H9 (cell line): ENCODE results near the gene DTD1. TPM values are rescaled to one million over a fixed set of nuclear protein-coding genes. Genes with fewer than 3 reads are reported as not detected.

Experiments
- DNase-seq: peaks from one replicate; pipeline ENCODE4 v3.0.0-alpha.2; 2017
- H2AFZ ChIP-seq: one replicate; pipeline ENCODE4 v1.6.1; 2013; ENCODE audit warnings: mild to moderate bottlenecking, low read length, control low read depth, moderate library complexity
- H2AK5ac ChIP-seq: 2 replicates; pipeline ENCODE4 v1.6.1; 2013; ENCODE audit warnings: low read length, control low read depth, mixed read lengths; ENCODE audit not compliant: insufficient read length
- H2BK120ac ChIP-seq: one replicate; pipeline ENCODE4 v1.6.1; 2013; ENCODE audit warnings: low read depth, mild to moderate bottlenecking, low read length, control low read depth, inconsistent platforms; ENCODE audit not compliant: poor library complexity, severe bottlenecking
- H2BK12ac ChIP-seq: 2 replicates; pipeline ENCODE4 v1.6.1; 2013; ENCODE audit warnings: low read length, control low read depth, mixed read lengths, low read depth; ENCODE audit not compliant: insufficient read length
- H2BK15ac ChIP-seq: 2 replicates; pipeline ENCODE4 v1.6.1; 2013; ENCODE audit warnings: low read depth, low read length, control low read depth
- H2BK20ac ChIP-seq: one replicate; pipeline ENCODE4 v1.6.1; 2013; ENCODE audit warnings: low read depth, mild to moderate bottlenecking, low read length, control low read depth, inconsistent platforms; ENCODE audit not compliant: poor library complexity, severe bottlenecking
- H2BK5ac ChIP-seq: 2 replicates; pipeline ENCODE4 v1.6.1; 2013; ENCODE audit warnings: low read length, control low read depth, mixed read lengths; ENCODE audit not compliant: insufficient read length
- H3K14ac ChIP-seq: 2 replicates; pipeline ENCODE4 v1.6.1; 2013; ENCODE audit warnings: low read length, control low read depth; ENCODE audit not compliant: insufficient read depth
- H3K18ac ChIP-seq: 2 replicates; pipeline ENCODE4 v1.6.1; 2013; ENCODE audit warnings: low read depth, mild to moderate bottlenecking, mixed read lengths, low read length, control low read depth; ENCODE audit not compliant: insufficient read length
- H3K23ac ChIP-seq: 2 replicates; pipeline ENCODE4 v1.6.1; 2013; ENCODE audit warnings: low read length, control low read depth, mixed read lengths, low read depth; ENCODE audit not compliant: insufficient read length
- H3K23me2 ChIP-seq: 2 replicates; pipeline ENCODE4 v1.6.1; 2013; ENCODE audit warnings: low read depth, mild to moderate bottlenecking, mixed read lengths, low read length, control low read depth; ENCODE audit not compliant: insufficient read length, poor library complexity, severe bottlenecking
- H3K27ac ChIP-seq: 2 replicates; pipeline ENCODE4 v1.5.1; 2013; ENCODE audit warnings: low read length, control low read depth, mixed read lengths, low read depth; ENCODE audit not compliant: insufficient read length
- H3K27me3 ChIP-seq: 2 replicates; pipeline ENCODE4 v1.6.1; 2013; ENCODE audit warnings: low read length, control low read depth, inconsistent platforms; ENCODE audit not compliant: insufficient read depth
- H3K4ac ChIP-seq: 2 replicates; pipeline ENCODE4 v1.6.1; 2013; ENCODE audit warnings: low read depth, mild to moderate bottlenecking, control low read depth, inconsistent platforms, low read length, moderate library complexity
- H3K4me1 ChIP-seq: 2 replicates; pipeline ENCODE4 v1.6.1; 2013; ENCODE audit warnings: low read length, control low read depth, inconsistent platforms; ENCODE audit not compliant: insufficient read depth
- H3K4me2 ChIP-seq: 2 replicates; pipeline ENCODE4 v1.6.1; 2013; ENCODE audit warnings: low read length, control low read depth, mixed read lengths; ENCODE audit not compliant: insufficient read length, insufficient read depth
- H3K56ac ChIP-seq: 2 replicates; pipeline ENCODE4 v1.6.1; 2013; ENCODE audit warnings: low read depth, mild to moderate bottlenecking, mixed read lengths, low read length, control low read depth; ENCODE audit not compliant: insufficient read length
- H3K79me1 ChIP-seq: 2 replicates; pipeline ENCODE4 v1.6.1; 2013; ENCODE audit warnings: low read depth, mild to moderate bottlenecking, moderate library complexity, low read length, control low read depth, inconsistent platforms; ENCODE audit not compliant: insufficient read depth, poor library complexity, severe bottlenecking
- H3K79me2 ChIP-seq: 2 replicates; pipeline ENCODE4 v1.6.1; 2013; ENCODE audit warnings: low read length, control low read depth, inconsistent platforms; ENCODE audit not compliant: insufficient read depth
- H3K9ac ChIP-seq: 2 replicates; pipeline ENCODE4 v1.6.1; 2013; ENCODE audit warnings: low read length, control low read depth, mixed read lengths; ENCODE audit not compliant: insufficient read length; ENCODE audit errors: extremely low read depth
- H3K9me3 ChIP-seq: one replicate; pipeline ENCODE4 v1.6.1; 2013; ENCODE audit warnings: low read depth, low read length, inconsistent platforms; ENCODE audit not compliant: control insufficient read depth
- H3T11ph ChIP-seq: one replicate; pipeline ENCODE4 v1.6.1; 2013; ENCODE audit warnings: mild to moderate bottlenecking, low read length, control low read depth, inconsistent platforms
- H4K20me1 ChIP-seq: one replicate; pipeline ENCODE4 v1.6.1; 2013; ENCODE audit not compliant: control insufficient read depth, insufficient read length, insufficient read depth
- H4K5ac ChIP-seq: 2 replicates; pipeline ENCODE4 v1.6.1; 2013; ENCODE audit warnings: low read depth, mild to moderate bottlenecking, mixed read lengths, low read length, control low read depth; ENCODE audit not compliant: insufficient read length
- H4K8ac ChIP-seq: replicated peaks from 2 replicates; pipeline ENCODE4 v1.6.1; 2013; ENCODE audit warnings: low read length, control low read depth, mixed read lengths, low read depth; ENCODE audit not compliant: insufficient read length
- H4K91ac ChIP-seq: 2 replicates; pipeline ENCODE4 v1.6.1; 2013; ENCODE audit warnings: low read depth, mild to moderate bottlenecking, moderate library complexity, mixed read lengths, low read length, control low read depth; ENCODE audit not compliant: insufficient read length
- H3K27ac Mint-ChIP-seq, 3 experiments: 2 replicates in 2 of 3; 3 replicates in 1 of 3; pipeline ENCODE4 v1.8.0; 2020 to 2021; ENCODE audit warnings: mixed read lengths in 3 of 3, mild to moderate bottlenecking in 1 of 3, moderate library complexity in 1 of 3
- H3K27me3 Mint-ChIP-seq: 2 replicates; pipeline ENCODE4 v1.8.0; 2021; ENCODE audit warnings: low read depth, mild to moderate bottlenecking, moderate library complexity, mixed read lengths
- H3K36me3 Mint-ChIP-seq, 3 experiments: 2 replicates in 2 of 3; 3 replicates in 1 of 3; pipeline ENCODE4 v1.8.0; 2020 to 2021; ENCODE audit warnings: low read depth in 3 of 3, mixed read lengths in 3 of 3; ENCODE audit not compliant: insufficient read depth in 1 of 3
- H3K4me1 Mint-ChIP-seq, 2 experiments: 2 replicates each; pipeline ENCODE4 v1.8.0; 2020; ENCODE audit warnings: mixed read lengths in 2 of 2
- H3K4me3 Mint-ChIP-seq, 2 experiments: 2 replicates in 1 of 2; 3 replicates in 1 of 2; pipeline ENCODE4 v1.8.0; 2020 to 2021; ENCODE audit warnings: mild to moderate bottlenecking in 2 of 2, mixed read lengths in 2 of 2, moderate library complexity in 1 of 2
- H3K9me3 Mint-ChIP-seq, 2 experiments: 2 replicates in 1 of 2; 3 replicates in 1 of 2; pipeline ENCODE4 v1.8.0; 2020; ENCODE audit warnings: mild to moderate bottlenecking in 2 of 2, mixed read lengths in 2 of 2, moderate library complexity in 1 of 2
- WGBS: extraction: QIAGEN DNeasy Blood & Tissue Kit; methylation state at CpG from one replicate; pipeline ENCODE4 v1.1.7; 2013; ENCODE audit warnings: missing lambda C conversion rate, low lambda C conversion rate, mixed read lengths; ENCODE audit not compliant: insufficient read length; ENCODE audit errors: extremely low coverage; 5-methylcytosine and 5-hydroxymethylcytosine counted together
- total RNA-seq: library from RNA; stranded (reverse); gene quantifications from 2 replicates; pipeline ENCODE4 v1.2.1, GENCODE V29; 2021
- TF ChIP-seq, protein P1 (sequence below): fragments of 200-600 bp; sonication (generic); conservative IDR thresholded peaks from 3 replicates; pipeline ENCODE4 v1.8.0; 2021; ENCODE audit warnings: antibody characterized with exemption, mild to moderate bottlenecking

The DTD1 gene
- total RNA-seq, 1 experiment from 2014 or later, result 62.0 TPM

DNA sequence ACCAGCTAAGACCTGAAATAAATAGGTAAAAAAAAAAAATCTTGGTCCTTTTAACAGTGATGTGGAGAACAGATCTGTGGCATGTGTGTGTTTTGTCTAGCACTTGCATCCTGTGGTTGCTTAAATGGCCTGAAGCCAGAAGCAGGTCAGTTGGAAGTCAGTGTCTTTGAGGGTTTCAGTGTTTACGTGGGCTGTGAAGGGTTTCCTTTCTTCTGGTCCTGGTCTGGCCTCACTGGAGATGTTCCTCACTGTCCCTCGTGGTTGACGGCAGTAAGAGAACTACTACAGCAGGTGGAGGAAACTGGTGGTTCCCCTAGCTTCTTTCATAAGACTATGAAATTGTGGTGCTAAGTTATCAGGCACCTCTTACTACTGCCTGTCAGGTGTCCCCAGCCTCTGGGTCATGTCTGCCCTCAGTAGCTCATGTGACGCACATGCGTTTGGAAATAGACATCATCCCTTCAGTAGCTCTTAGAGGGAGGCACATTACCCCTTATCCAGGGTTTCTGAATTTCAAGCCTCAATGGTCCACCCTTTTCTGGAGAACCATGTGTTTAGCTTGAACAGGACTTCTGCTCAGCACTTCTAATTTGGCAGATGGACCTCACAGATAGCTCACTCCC lies 166.3 kb downstream of the DTD1 start:
- H3K4me2 ChIP-seq, result no peak overlapping the region
- H4K5ac ChIP-seq, result no peak overlapping the region
- no peaks in the 10 kb centered on the region for H4K20me1 ChIP-seq
- no peaks in the 10 kb centered on the region for H3K79me2 ChIP-seq
- peaks cover 2% of the 10 kb centered on the region for H3K79me1 ChIP-seq
- no peak overlapping the region for H3K56ac ChIP-seq
- no peak overlapping the region for H3K9ac ChIP-seq
- H3K4ac ChIP-seq, result no peak overlapping the region
- no peak overlapping the region for H3K14ac ChIP-seq
- no peaks in the 10 kb centered on the region for H3K23me2 ChIP-seq
- H4K91ac ChIP-seq, result no peak overlapping the region
- Mint-ChIP-seq H3K36me3 (peaks cover 0 to 2% (median 0%) of the 10 kb centered on the region in 3 experiments; a peak in 3 of 7 replicates), H3K9me3 (peaks cover 0 to 9% of the 10 kb centered on the region in 2 experiments; a peak in 2 of 5 replicates), H3K4me1 (peaks cover 0 to 15% of the 10 kb centered on the region in 2 experiments; a peak in 1 of 4 replicates), H3K4me3 (no peak overlapping the region), H3K27ac (no peak overlapping the region; a peak in 1 of 7 replicates), H3K27me3 (no peaks in the 10 kb centered on the region)
- no peak overlapping the region for H4K8ac ChIP-seq
- H2AK5ac ChIP-seq, result no peak overlapping the region
- no peaks in the 10 kb centered on the region for H3K27me3 ChIP-seq
- no peak for DNase-seq
- no peak overlapping the region for H3K27ac ChIP-seq
- H2BK5ac ChIP-seq, result no peak overlapping the region
- no peak overlapping the region for H2BK120ac ChIP-seq
- WGBS, result no CpG with 5 or more reads among the region's 5 CpGs
- H3T11ph ChIP-seq, result no peak overlapping the region
- no peak overlapping the region for H3K23ac ChIP-seq
- no peaks in the 10 kb centered on the region for H3K4me1 ChIP-seq
- H2BK12ac ChIP-seq, result no peak overlapping the region
- H2BK20ac ChIP-seq, result no peak overlapping the region
- no peak overlapping the region for H2BK15ac ChIP-seq
- no peaks in the 10 kb centered on the region for H3K9me3 ChIP-seq
- H3K18ac ChIP-seq, result no peak overlapping the region
- TF ChIP-seq, protein P1, sequence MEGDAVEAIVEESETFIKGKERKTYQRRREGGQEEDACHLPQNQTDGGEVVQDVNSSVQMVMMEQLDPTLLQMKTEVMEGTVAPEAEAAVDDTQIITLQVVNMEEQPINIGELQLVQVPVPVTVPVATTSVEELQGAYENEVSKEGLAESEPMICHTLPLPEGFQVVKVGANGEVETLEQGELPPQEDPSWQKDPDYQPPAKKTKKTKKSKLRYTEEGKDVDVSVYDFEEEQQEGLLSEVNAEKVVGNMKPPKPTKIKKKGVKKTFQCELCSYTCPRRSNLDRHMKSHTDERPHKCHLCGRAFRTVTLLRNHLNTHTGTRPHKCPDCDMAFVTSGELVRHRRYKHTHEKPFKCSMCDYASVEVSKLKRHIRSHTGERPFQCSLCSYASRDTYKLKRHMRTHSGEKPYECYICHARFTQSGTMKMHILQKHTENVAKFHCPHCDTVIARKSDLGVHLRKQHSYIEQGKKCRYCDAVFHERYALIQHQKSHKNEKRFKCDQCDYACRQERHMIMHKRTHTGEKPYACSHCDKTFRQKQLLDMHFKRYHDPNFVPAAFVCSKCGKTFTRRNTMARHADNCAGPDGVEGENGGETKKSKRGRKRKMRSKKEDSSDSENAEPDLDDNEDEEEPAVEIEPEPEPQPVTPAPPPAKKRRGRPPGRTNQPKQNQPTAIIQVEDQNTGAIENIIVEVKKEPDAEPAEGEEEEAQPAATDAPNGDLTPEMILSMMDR, result no peak
- no peak overlapping the region for H2AFZ ChIP-seq
